ENCODE measurements around the gene RPS6KA5.
"Not testable (repeated sequence)": the region's sequence is repeated elsewhere in the genome, so short reads cannot be mapped to it uniquely, and the experiment has no call there.

Gene RPS6KA5

GRCh38 chr14:90827919-90828610 is 232.4 kb downstream of the RPS6KA5 start:
- DNase-seq: peak; percentile 85

GRCh38 chr14:90823542-90823941 is 236.9 kb downstream of the RPS6KA5 start:
- DNase-seq: not testable (repeated sequence)

GRCh38 chr14:90820958-90821357 is 239.5 kb downstream of the RPS6KA5 start:
- no peak for DNase-seq

- DNase-seq: no peak
These were observed 240.6 kb downstream of the RPS6KA5 start for GRCh38 chr14:90819734-90820393.

GRCh38 chr14:90818715-90819114 is 241.7 kb downstream of the RPS6KA5 start:
- DNase-seq: no peak

- no peak for DNase-seq
These were observed 243.6 kb downstream of the RPS6KA5 start for GRCh38 chr14:90816681-90817436.

GRCh38 chr14:90815822-90816662 is 244.4 kb downstream of the RPS6KA5 start, which contains the start of gene TTC7B:
Gene TTC7B, minus strand, starts transcription at chr14:90816430. Its CDS starts 135 bp downstream, at chr14:90816295.
- DNase-seq: no peak

GRCh38 chr14:90815572-90815821 is 244.9 kb downstream of the RPS6KA5 start:
- DNase-seq: no peak

- no peak for DNase-seq
These were observed 245.5 kb downstream of the RPS6KA5 start for GRCh38 chr14:90814806-90815571.

GRCh38 chr14:90813442-90813841 is 247.0 kb downstream of the RPS6KA5 start:
- DNase-seq: no peak

- DNase-seq: no peak
These were observed 248.3 kb downstream of the RPS6KA5 start for GRCh38 chr14:90812109-90812508.

GRCh38 chr14:90811641-90812040 is 248.8 kb downstream of the RPS6KA5 start:
- DNase-seq: no peak

- DNase-seq: no peak
These were observed 249.6 kb downstream of the RPS6KA5 start for GRCh38 chr14:90810806-90811205.

- DNase-seq: no peak
These were observed 250.7 kb downstream of the RPS6KA5 start for GRCh38 chr14:90809530-90810312.

GRCh38 chr14:90808759-90809529 is 251.5 kb downstream of the RPS6KA5 start:
- no peak for DNase-seq

GRCh38 chr14:90807060-90807459 is 253.4 kb downstream of the RPS6KA5 start:
- no peak for DNase-seq

GRCh38 chr14:90805662-90806540 is 254.5 kb downstream of the RPS6KA5 start:
- DNase-seq: no peak

- DNase-seq: no peak
These were observed 255.4 kb downstream of the RPS6KA5 start for GRCh38 chr14:90805084-90805391.

GRCh38 chr14:90804292-90805083 is 256.0 kb downstream of the RPS6KA5 start:
- DNase-seq: no peak
